Lower lobe of right lung (tissue), 2 donors: ENCODE measurements around the gene DNAJC1. TPM values are rescaled to one million over a fixed set of nuclear protein-coding genes. Genes with fewer than 3 reads are reported as not detected.

Experiments
- ATAC-seq, 2 donors: fragments of 200-7000 bp; cut with Tn5 transposase; one replicate each; pipeline ENCODE4 v1.9.1; 2020 to 2022; ENCODE audit warnings: mild to moderate bottlenecking in 2 of 2, moderate library complexity in 2 of 2
- DNase-seq: peaks from one replicate; pipeline ENCODE4 v3.0.0-alpha.2; 2020
- H3K27ac ChIP-seq: fragments of 200-600 bp; one replicate; pipeline ENCODE4 v1.8.0; 2022
- H3K27me3 ChIP-seq: fragments of 200-600 bp; one replicate; pipeline ENCODE4 v1.8.0; 2022; ENCODE audit warnings: low read depth
- H3K36me3 ChIP-seq: fragments of 200-600 bp; one replicate; pipeline ENCODE4 v1.8.0; 2022; ENCODE audit warnings: mild to moderate bottlenecking
- H3K4me1 ChIP-seq: fragments of 200-600 bp; one replicate; pipeline ENCODE4 v1.8.0; 2022
- H3K4me3 ChIP-seq: fragments of 200-600 bp; one replicate; pipeline ENCODE4 v1.8.0; 2022; ENCODE audit warnings: mild to moderate bottlenecking
- H3K9me3 ChIP-seq: fragments of 200-600 bp; one replicate; pipeline ENCODE4 v1.8.0; 2022
- CTCF ChIP-seq: fragments of 200-600 bp; IDR thresholded peaks from one replicate; pipeline ENCODE4 v1.8.0; 2022; ENCODE audit warnings: antibody characterized with exemption, mild to moderate bottlenecking
- intact Hi-C: fragments of 100-400 bp; cut with DNase I; formaldehyde crosslinking; loops from one replicate; pipeline ENCODE4 v1.11.0; 2022
- long read RNA-seq: library from polyadenylated mRNA; unstranded; transcript quantifications from one replicate; pipeline ENCODE4 v2.0.0, GENCODE V29; 2021
- total RNA-seq: library from RNA; stranded (reverse); fragmentation: NEBNext Ultra II Directional; extraction: Animal tissue kit (Norgen Biotek cat#: 25700); gene quantifications from one replicate; pipeline ENCODE4 v1.2.1, GENCODE V29; 2021
- donor health status: DM: no; HTN: yes; CAD: no; lungs with severe emphysema.

The DNAJC1 gene
- 32.5 TPM for total RNA-seq
- long read RNA-seq, transcript DNAJC1-202 (12 exons, 2,106 nt) = major isoform, 42 of 83 reads
- long read RNA-seq, partial matches to known transcripts = 34 of 83 reads
- long read RNA-seq, other reads (novel, unspliced or antisense) = 7 of 83 reads

- intact Hi-C loops = loop anchor here (10.0 kb wide), 1 partner anchor 981 kb away; no protein-coding TSS in a partner anchor
- TF ChIP-seq CTCF = no peak
- DNase-seq (peak; percentile 98), ATAC-seq (peak; percentile 99)
- Histone ChIP-seq H3K9me3 (no peaks in the 10 kb centered on the region), H3K27ac (peak within 1 kb of the TSS; percentile 97), H3K4me3 (peak within 1 kb of the TSS; percentile 80), H3K27me3 (no peaks in the 10 kb centered on the region), H3K36me3 (no peaks in the 10 kb centered on the region), H3K4me1 (peaks cover 14% of the 10 kb centered on the region)
These were observed at the start of gene DNAJC1 for GRCh38 chr10:22003177-22003963. DNAJC1 (minus strand) TSS chr10:22003730; CDS start chr10:22003434, 296 bp downstream.

- Histone ChIP-seq H3K36me3 (no peaks in the 10 kb centered on the region), H3K4me1 (no peaks in the 10 kb centered on the region), H3K27ac (no peak overlapping the region), H3K9me3 (no peaks in the 10 kb centered on the region), H3K27me3 (no peaks in the 10 kb centered on the region), H3K4me3 (no peak overlapping the region)
- no peak for TF ChIP-seq CTCF
- intact Hi-C loops = no loop called here
- DNase-seq (no peak), ATAC-seq (no peak)
These were observed 49.5 kb upstream of the DNAJC1 start for GRCh38 chr10:22053048-22053447.

- intact Hi-C loops = no loop called here
- H3K9me3 ChIP-seq = no peaks in the 10 kb centered on the region
- no peaks in the 10 kb centered on the region for H3K27me3 ChIP-seq
- DNase-seq (no peak), ATAC-seq (no peak)
- TF ChIP-seq CTCF = no peak
- no peaks in the 10 kb centered on the region for H3K36me3 ChIP-seq
- no peaks in the 10 kb centered on the region for H3K4me1 ChIP-seq
- H3K27ac ChIP-seq = no peak overlapping the region
- no peak overlapping the region for H3K4me3 ChIP-seq
These were observed 46.1 kb upstream of the DNAJC1 start for GRCh38 chr10:22049635-22050034.

- no peaks in the 10 kb centered on the region for H3K9me3 ChIP-seq
- ATAC-seq (no peak), DNase-seq (no peak)
- H3K4me1 ChIP-seq = no peaks in the 10 kb centered on the region
- no peak for TF ChIP-seq CTCF
- intact Hi-C loops = no loop called here
- H3K27me3 ChIP-seq = no peaks in the 10 kb centered on the region
- no peak overlapping the region for H3K4me3 ChIP-seq
- no peak overlapping the region for H3K27ac ChIP-seq
- H3K36me3 ChIP-seq = no peaks in the 10 kb centered on the region
These were observed 44.3 kb upstream of the DNAJC1 start for GRCh38 chr10:22047812-22048211.

- Histone ChIP-seq H3K36me3 (no peaks in the 10 kb centered on the region), H3K27me3 (no peaks in the 10 kb centered on the region), H3K27ac (no peak overlapping the region), H3K4me1 (no peaks in the 10 kb centered on the region), H3K4me3 (no peak overlapping the region), H3K9me3 (no peaks in the 10 kb centered on the region)
- TF ChIP-seq CTCF = no peak
- no peak for ATAC-seq
- DNase-seq = no peak
- intact Hi-C loops = no loop called here
These were observed 39.8 kb upstream of the DNAJC1 start for GRCh38 chr10:22043327-22043633.
